DOHH2 (cell line): Measurements from ENCODE around the gene USP10.

Experiments
- EZH2phosphoT487 ChIP-seq: fragments of 200-600 bp; sonication (generic); IDR thresholded peaks from 2 replicates; pipeline ENCODE4 v1.6.1; 2017; ENCODE audit warnings: borderline replicate concordance, mild to moderate bottlenecking, antibody characterized with exemption, low read length, moderate library complexity, mixed read lengths
- TF ChIP-seq, protein P1 (sequence below): fragments of 200-600 bp; sonication (generic); IDR thresholded peaks from one replicate; pipeline ENCODE4 v1.5.1; 2014; ENCODE audit warnings: antibody characterized with exemption, mild to moderate bottlenecking, low read depth, low read length; ENCODE audit not compliant: poor library complexity, severe bottlenecking

DNA sequence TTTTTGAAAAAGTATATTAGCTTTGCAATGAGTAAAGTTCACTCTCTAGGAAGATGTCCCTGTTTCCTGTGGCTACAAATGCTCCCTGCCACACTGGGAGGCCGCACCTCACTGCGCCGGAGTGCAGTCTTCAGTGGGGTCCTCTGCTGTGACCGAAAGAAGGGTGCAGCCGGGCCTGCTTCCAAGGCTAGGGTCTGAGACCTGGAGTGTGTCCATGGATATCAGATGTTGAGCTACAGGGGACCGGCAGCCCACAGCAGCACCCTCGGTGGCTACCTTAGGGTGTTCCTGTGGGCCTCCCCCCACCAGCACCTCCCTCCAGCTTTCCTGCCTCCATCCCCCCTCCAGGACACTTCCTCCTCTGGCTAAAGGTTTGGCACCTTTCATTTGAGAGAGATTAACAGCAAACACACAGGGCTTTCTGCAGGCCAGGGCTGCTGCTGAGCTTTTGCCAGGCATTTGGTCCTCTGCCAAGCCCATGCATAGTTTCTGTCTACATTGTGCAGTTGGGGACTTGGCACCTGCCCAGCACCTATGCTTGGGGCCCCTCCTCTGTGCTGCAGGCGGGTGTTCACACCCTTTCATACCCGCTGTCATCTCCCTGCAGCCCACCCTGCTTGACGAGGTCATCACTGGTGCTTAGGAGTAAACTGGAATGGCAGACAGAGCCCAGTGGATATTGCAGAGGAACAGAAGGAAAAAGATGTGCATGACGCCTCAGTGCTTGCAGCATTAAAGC, 86.2 kb downstream of the USP10 start:
- TF ChIP-seq, protein P1, sequence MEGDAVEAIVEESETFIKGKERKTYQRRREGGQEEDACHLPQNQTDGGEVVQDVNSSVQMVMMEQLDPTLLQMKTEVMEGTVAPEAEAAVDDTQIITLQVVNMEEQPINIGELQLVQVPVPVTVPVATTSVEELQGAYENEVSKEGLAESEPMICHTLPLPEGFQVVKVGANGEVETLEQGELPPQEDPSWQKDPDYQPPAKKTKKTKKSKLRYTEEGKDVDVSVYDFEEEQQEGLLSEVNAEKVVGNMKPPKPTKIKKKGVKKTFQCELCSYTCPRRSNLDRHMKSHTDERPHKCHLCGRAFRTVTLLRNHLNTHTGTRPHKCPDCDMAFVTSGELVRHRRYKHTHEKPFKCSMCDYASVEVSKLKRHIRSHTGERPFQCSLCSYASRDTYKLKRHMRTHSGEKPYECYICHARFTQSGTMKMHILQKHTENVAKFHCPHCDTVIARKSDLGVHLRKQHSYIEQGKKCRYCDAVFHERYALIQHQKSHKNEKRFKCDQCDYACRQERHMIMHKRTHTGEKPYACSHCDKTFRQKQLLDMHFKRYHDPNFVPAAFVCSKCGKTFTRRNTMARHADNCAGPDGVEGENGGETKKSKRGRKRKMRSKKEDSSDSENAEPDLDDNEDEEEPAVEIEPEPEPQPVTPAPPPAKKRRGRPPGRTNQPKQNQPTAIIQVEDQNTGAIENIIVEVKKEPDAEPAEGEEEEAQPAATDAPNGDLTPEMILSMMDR: no peak
- TF ChIP-seq EZH2phosphoT487: no peak
